Body of pancreas (tissue), 4 donors: ENCODE measurements around the gene KLHDC10.

Source experiments
- CTCF ChIP-seq, 7 experiments: fragments of 450-650 bp in 4 of 7; fragments of 200-600 bp in 3 of 7; sonication (generic) in 3 of 7; IDR thresholded peaks; one replicate each; pipeline ENCODE4 v1.5.1; 2016 to 2019; ENCODE audit warnings: antibody characterized with exemption in 7 of 7
- POLR2A ChIP-seq, 3 donors: fragments of 450-650 bp; IDR thresholded peaks; one replicate each; pipeline ENCODE4 v1.6.1; 2016; ENCODE audit warnings: antibody characterized with exemption in 3 of 3, mild to moderate bottlenecking in 2 of 3

- no peak for TF ChIP-seq CTCF (IDR thresholded peaks at IDR 0.05)
- TF ChIP-seq POLR2A (IDR thresholded peaks at IDR 0.05) = no peak
Measured at GRCh38 chr7:130047831-130048230, 22.5 kb upstream of the KLHDC10 start.
